Glutamatergic neuron (in vitro differentiated cells): Measurements from ENCODE around the gene RFX1. TPM values are rescaled to one million over a fixed set of nuclear protein-coding genes. Genes with fewer than 3 reads are reported as not detected.
"Not testable (repeated sequence)": the region's sequence is repeated elsewhere in the genome, so short reads cannot be mapped to it uniquely, and the experiment has no call there.

Experiments
- DNase-seq: peaks from one replicate; pipeline ENCODE4 v3.0.0; 2022
- H3K27ac Mint-ChIP-seq: one replicate; pipeline ENCODE4 v1.8.0; 2020; ENCODE audit warnings: mild to moderate bottlenecking, mixed read lengths, inconsistent platforms; ENCODE audit not compliant: unreplicated experiment
- H3K27me3 Mint-ChIP-seq: one replicate; pipeline ENCODE4 v1.8.0; 2020; ENCODE audit warnings: mild to moderate bottlenecking, moderate library complexity, mixed read lengths, inconsistent platforms; ENCODE audit not compliant: unreplicated experiment
- H3K36me3 Mint-ChIP-seq: one replicate; pipeline ENCODE4 v1.8.0; 2020; ENCODE audit warnings: mild to moderate bottlenecking, mixed read lengths, inconsistent platforms; ENCODE audit not compliant: unreplicated experiment
- H3K4me1 Mint-ChIP-seq: one replicate; pipeline ENCODE4 v1.8.0; 2020; ENCODE audit warnings: mild to moderate bottlenecking, low read depth, mixed read lengths, inconsistent platforms; ENCODE audit not compliant: unreplicated experiment
- H3K4me3 Mint-ChIP-seq: one replicate; pipeline ENCODE4 v1.8.0; 2020; ENCODE audit warnings: mild to moderate bottlenecking, mixed read lengths, inconsistent platforms; ENCODE audit not compliant: unreplicated experiment
- H3K9me3 Mint-ChIP-seq: one replicate; pipeline ENCODE4 v1.8.0; 2020; ENCODE audit warnings: mild to moderate bottlenecking, moderate library complexity, mixed read lengths, inconsistent platforms; ENCODE audit not compliant: unreplicated experiment
- CTCF ChIP-seq: fragments of 200-600 bp; sonication (generic); IDR thresholded peaks from one replicate; pipeline ENCODE4 v1.5.0; 2021; ENCODE audit not compliant: partially characterized antibody, unreplicated experiment
- total RNA-seq: library from RNA; stranded (reverse); fragmentation: NEBNext Ultra II Directional; extraction: Animal tissue kit (Norgen Biotek cat#: 25700); gene quantifications from one replicate; pipeline ENCODE4 v1.2.1, GENCODE V29; 2021; ENCODE audit not compliant: unreplicated experiment

RFX1 gene
- total RNA-seq, 1 donor from 2014 or later, result 9.4 TPM

GRCh38 chr19:14027856-14028450 lies 21.8 kb upstream of the RFX1 start, which contains the start of gene RLN3:
Gene RLN3 (plus strand): TSS chr19:14028148. CDS start chr19:14028205, 57 bp downstream.
- Mint-ChIP-seq H3K9me3 (peaks cover 2% of the 10 kb centered on the region), H3K27me3 (peaks cover 7% of the 10 kb centered on the region), H3K27ac (no peak within 1 kb of the TSS), H3K4me3 (no peak within 1 kb of the TSS), H3K36me3 (no peaks in the 10 kb centered on the region), H3K4me1 (no peaks in the 10 kb centered on the region)
- TF ChIP-seq CTCF, result no peak
- DNase-seq, result no peak

- not testable (repeated sequence) for H3K9me3 Mint-ChIP-seq, H3K4me1 Mint-ChIP-seq, H3K4me3 Mint-ChIP-seq, H3K36me3 Mint-ChIP-seq, H3K27ac Mint-ChIP-seq, DNase-seq, H3K27me3 Mint-ChIP-seq
Measured at GRCh38 chr19:14026652-14027192, 20.6 kb upstream of the RFX1 start.

GRCh38 chr19:14023404-14024235 lies 17.5 kb upstream of the RFX1 start:
- H3K4me1 Mint-ChIP-seq, result no peaks in the 10 kb centered on the region
- no peaks in the 10 kb centered on the region for H3K36me3 Mint-ChIP-seq
- no peak overlapping the region for H3K27ac Mint-ChIP-seq
- DNase-seq, result peak; percentile 58
- H3K9me3 Mint-ChIP-seq, result peaks cover 1% of the 10 kb centered on the region
- no peak overlapping the region for H3K4me3 Mint-ChIP-seq
- TF ChIP-seq CTCF, result peak; percentile 53
- H3K27me3 Mint-ChIP-seq, result no peaks in the 10 kb centered on the region

GRCh38 chr19:14022469-14022868 lies 16.3 kb upstream of the RFX1 start:
- Mint-ChIP-seq H3K36me3 (no peaks in the 10 kb centered on the region), H3K9me3 (peaks cover 1% of the 10 kb centered on the region), H3K4me1 (no peaks in the 10 kb centered on the region), H3K4me3 (no peak overlapping the region), H3K27me3 (no peaks in the 10 kb centered on the region), H3K27ac (no peak overlapping the region)
- no peak for DNase-seq
- TF ChIP-seq CTCF, result no peak

- no peak overlapping the region for H3K4me3 Mint-ChIP-seq
- no peak for DNase-seq
- no peaks in the 10 kb centered on the region for H3K27me3 Mint-ChIP-seq
- H3K27ac Mint-ChIP-seq, result no peak overlapping the region
- no peak for TF ChIP-seq CTCF
- H3K9me3 Mint-ChIP-seq, result peaks cover 1% of the 10 kb centered on the region
- no peaks in the 10 kb centered on the region for H3K36me3 Mint-ChIP-seq
- no peaks in the 10 kb centered on the region for H3K4me1 Mint-ChIP-seq
Measured at GRCh38 chr19:14021474-14021873, 15.4 kb upstream of the RFX1 start.

- not testable (repeated sequence) for H3K27me3 Mint-ChIP-seq, DNase-seq, H3K4me3 Mint-ChIP-seq, H3K9me3 Mint-ChIP-seq, H3K27ac Mint-ChIP-seq, H3K4me1 Mint-ChIP-seq, H3K36me3 Mint-ChIP-seq
Measured at GRCh38 chr19:14019739-14020138, 13.6 kb upstream of the RFX1 start.
